ENCODE measurements around the gene SPOCK3.

GRCh38 chr4:167000141-167000852, 234.0 kb downstream of the SPOCK3 start:
- TF ChIP-seq CTCF (IDR thresholded peaks at IDR 0.05; ENCODE audit: extremely low read depth in 1 of 2, insufficient read depth in 1 of 2, low read depth in 1 of 2, low read length in 2 of 2), result no peak
- no peak for TF ChIP-seq POLR2A (IDR thresholded peaks at IDR 0.05; ENCODE audit: low read depth, low read length)
- no peak for TF ChIP-seq POLR2AphosphoS5 (IDR thresholded peaks at IDR 0.05; ENCODE audit: insufficient read depth, low read depth, low read length)
- no peak for TF ChIP-seq EZH2 (IDR thresholded peaks at IDR 0.05; ENCODE audit: borderline replicate concordance, low read depth, low read length, severe bottlenecking)
- no peak for TF ChIP-seq MAX (IDR thresholded peaks at IDR 0.05; ENCODE audit: insufficient read depth, insufficient read length)
- TF ChIP-seq JUN (IDR thresholded peaks at IDR 0.05; ENCODE audit: borderline replicate concordance, insufficient read depth, insufficient read length, low read depth), result no peak
- no peak for TF ChIP-seq MYC (IDR thresholded peaks at IDR 0.05; ENCODE audit: low read depth, low read length)
